Measurements from ENCODE around the gene LENG9. TPM values are rescaled to one million over a fixed set of nuclear protein-coding genes. Genes with fewer than 3 reads are reported as not detected.
A peak's percentile ranks its signal among the peaks of the same experiment; 100 is the strongest.
"Not testable (repeated sequence)": the region's sequence is repeated elsewhere in the genome, so short reads cannot be mapped to it uniquely, and the experiment has no call there.

The LENG9 gene
- total RNA-seq, 1 experiment from 2014 or later = 6.5 TPM

- DNase-seq (ENCODE audit: low read depth) = no peak
Measured at GRCh38 chr19:54480051-54480450, 16.5 kb upstream of the LENG9 start.

- DNase-seq (ENCODE audit: low read depth) = no peak
Measured at GRCh38 chr19:54478677-54479266, 15.2 kb upstream of the LENG9 start.

- no peak for DNase-seq (ENCODE audit: low read depth)
Measured at GRCh38 chr19:54477650-54478049, 14.1 kb upstream of the LENG9 start.

GRCh38 chr19:54475706-54476105, 12.1 kb upstream of the LENG9 start:
- no peak for DNase-seq (ENCODE audit: low read depth)

GRCh38 chr19:54473892-54474372, 10.4 kb upstream of the LENG9 start:
- no peak for DNase-seq (ENCODE audit: low read depth)

- DNase-seq (ENCODE audit: low read depth) = peak; percentile 41
Measured at GRCh38 chr19:54473071-54473891, 9.7 kb upstream of the LENG9 start, which contains the start of gene CDC42EP5. TSS of gene CDC42EP5 (minus strand) at chr19:54473296. CDS start at chr19:54465547, 7,749 bp downstream.

GRCh38 chr19:54470991-54471782, 7.6 kb upstream of the LENG9 start:
- DNase-seq (ENCODE audit: low read depth) = no peak

- no peak for DNase-seq (ENCODE audit: low read depth)
Measured at GRCh38 chr19:54470276-54470887, 6.8 kb upstream of the LENG9 start.

- DNase-seq (ENCODE audit: low read depth) = no peak
Measured at GRCh38 chr19:54469496-54469934, 5.9 kb upstream of the LENG9 start.

- not testable (repeated sequence) for DNase-seq (ENCODE audit: low read depth)
Measured at GRCh38 chr19:54466110-54466480, 2.5 kb upstream of the LENG9 start.

- DNase-seq (ENCODE audit: low read depth) = no peak
Measured at GRCh38 chr19:54465426-54466109, 2.0 kb upstream of the LENG9 start.

GRCh38 chr19:54464630-54465425, 1.2 kb upstream of the LENG9 start:
- peak; percentile 87 for DNase-seq (ENCODE audit: low read depth)

- DNase-seq (ENCODE audit: low read depth) = no peak
Measured at GRCh38 chr19:54464044-54464629, 559 bp upstream of the LENG9 start.

GRCh38 chr19:54462655-54463530, 685 bp downstream of the LENG9 start:
- DNase-seq (ENCODE audit: low read depth) = peak; percentile 52

GRCh38 chr19:54462047-54462654, 1.4 kb downstream of the LENG9 start:
- no peak for DNase-seq (ENCODE audit: low read depth)

GRCh38 chr19:54461613-54462012, 2.0 kb downstream of the LENG9 start:
- DNase-seq (ENCODE audit: low read depth) = no peak

- DNase-seq (ENCODE audit: low read depth) = no peak
Measured at GRCh38 chr19:54461210-54461609, 2.4 kb downstream of the LENG9 start.
